ENCODE results near the gene CEBPE. TPM values are rescaled to one million over a fixed set of nuclear protein-coding genes. Genes with fewer than 3 reads are reported as not detected.

Gene CEBPE
- 0.11 TPM for polyA plus RNA-seq (ENCODE audit: insufficient read length)

GRCh38 chr14:23118506-23119362 lies at the start of gene CEBPE:
Gene CEBPE (minus strand): TSS chr14:23119255. CDS start chr14:23119091, 164 bp downstream.
- DNase-seq (ENCODE audit: low read depth), result no peak

- DNase-seq (ENCODE audit: low read depth), result no peak
Measured at GRCh38 chr14:23168246-23168645, 49.2 kb upstream of the CEBPE start.

GRCh38 chr14:23167116-23167847 lies 48.2 kb upstream of the CEBPE start:
- no peak for DNase-seq (ENCODE audit: low read depth)

DNA sequence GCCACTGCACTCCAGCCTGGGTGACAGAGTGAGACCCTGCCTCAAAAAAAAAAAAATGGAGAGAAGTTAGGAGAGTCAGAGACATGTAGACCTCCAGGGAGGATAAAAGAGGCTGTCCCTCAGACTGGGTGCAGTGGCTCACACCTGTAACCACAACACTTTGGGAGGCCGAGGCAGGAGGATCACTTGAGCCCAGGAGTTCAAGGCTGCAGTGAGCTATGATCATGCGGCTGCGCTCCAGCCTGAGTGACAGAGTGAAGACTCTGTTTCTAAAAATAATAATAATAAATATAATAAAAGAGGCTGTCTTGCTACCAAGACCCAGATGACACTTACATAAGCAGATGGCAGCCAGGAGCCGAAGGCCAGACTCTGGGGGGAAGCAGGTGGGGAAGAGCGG lies 45.9 kb upstream of the CEBPE start:
- DNase-seq (ENCODE audit: low read depth), result no peak

GRCh38 chr14:23164250-23164649 lies 45.2 kb upstream of the CEBPE start:
- no peak for DNase-seq (ENCODE audit: low read depth)

GRCh38 chr14:23163830-23164229 lies 44.8 kb upstream of the CEBPE start:
- DNase-seq (ENCODE audit: low read depth), result no peak

DNA sequence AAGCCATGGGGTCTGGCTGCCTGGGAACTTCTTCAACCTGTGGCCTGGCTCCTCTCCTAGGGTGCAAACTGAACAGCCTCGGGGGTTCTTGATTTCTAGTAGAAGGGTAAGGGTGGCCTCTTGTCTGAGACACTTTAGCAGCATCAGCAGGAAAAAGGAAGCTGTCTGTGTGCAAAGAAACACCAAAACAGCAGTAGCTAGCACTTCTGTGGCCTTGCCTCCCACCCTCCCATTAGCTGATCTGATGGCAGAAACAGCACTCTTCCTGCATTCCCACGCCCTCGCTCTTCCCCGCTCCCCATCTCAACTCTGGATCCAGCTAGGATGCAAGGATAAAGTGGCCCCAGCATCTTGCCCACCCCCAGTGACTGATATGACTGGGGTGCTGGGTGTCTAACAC lies 43.7 kb upstream of the CEBPE start:
- no peak for DNase-seq (ENCODE audit: low read depth)

DNA sequence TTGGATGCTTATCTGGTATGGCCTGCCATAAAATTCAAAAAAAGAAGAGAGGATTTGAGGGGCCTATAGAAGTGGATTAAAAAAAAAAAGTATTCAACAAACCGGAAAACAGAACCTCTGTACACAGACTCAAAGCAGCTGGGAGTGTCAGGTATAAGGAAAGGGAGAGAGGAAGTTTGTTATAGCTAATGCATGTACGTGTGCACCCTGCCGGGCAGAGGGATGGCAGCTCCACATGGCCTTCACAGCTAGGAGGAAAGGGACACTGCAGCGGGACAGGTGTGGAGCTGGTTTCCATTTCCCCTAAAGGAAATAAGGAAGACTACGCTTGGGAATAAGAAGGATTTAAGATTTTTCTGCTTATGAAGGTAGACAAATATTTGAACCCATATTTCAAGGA lies 43.0 kb upstream of the CEBPE start:
- no peak for DNase-seq (ENCODE audit: low read depth)

GRCh38 chr14:23160924-23161522 lies 42.0 kb upstream of the CEBPE start:
- DNase-seq (ENCODE audit: low read depth), result peak; percentile 50

GRCh38 chr14:23159532-23159931 lies 40.5 kb upstream of the CEBPE start:
- DNase-seq (ENCODE audit: low read depth), result no peak

- no peak for DNase-seq (ENCODE audit: low read depth)
Measured at GRCh38 chr14:23158779-23159178, 39.7 kb upstream of the CEBPE start.

DNA sequence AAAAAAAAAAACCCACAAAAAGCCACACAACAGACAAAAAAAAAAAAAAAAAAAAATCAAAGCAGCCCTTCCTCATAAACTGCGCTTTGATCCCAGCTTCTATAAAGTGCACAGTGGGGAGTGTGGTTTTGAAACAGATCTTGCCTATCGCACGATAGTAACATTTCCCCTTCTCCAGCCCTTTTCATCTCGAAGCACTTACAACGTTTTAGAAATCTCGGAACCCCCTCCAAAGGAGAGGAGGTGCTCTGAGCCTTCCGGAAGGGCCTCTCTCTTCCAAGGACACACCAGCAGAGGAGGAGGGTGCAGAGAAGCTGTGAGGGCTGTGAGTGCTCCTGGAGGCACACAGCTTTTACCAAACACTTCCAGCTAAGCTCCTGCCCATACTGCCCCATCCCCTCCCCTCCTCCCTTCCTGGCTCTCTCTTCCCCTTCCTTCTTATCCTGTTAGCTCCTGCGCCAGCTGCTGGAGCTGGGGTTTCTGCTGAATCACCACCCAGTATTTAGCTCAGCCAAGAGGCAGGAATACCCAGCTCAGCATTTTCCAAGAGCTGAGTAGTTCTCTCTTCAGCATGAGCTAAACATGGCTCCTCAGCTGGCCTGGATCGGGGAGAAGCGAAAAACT lies 36.0 kb upstream of the CEBPE start:
- no peak for DNase-seq (ENCODE audit: low read depth)

- DNase-seq (ENCODE audit: low read depth), result peak; percentile 43
Measured at GRCh38 chr14:23153851-23154796, 35.1 kb upstream of the CEBPE start.

DNA sequence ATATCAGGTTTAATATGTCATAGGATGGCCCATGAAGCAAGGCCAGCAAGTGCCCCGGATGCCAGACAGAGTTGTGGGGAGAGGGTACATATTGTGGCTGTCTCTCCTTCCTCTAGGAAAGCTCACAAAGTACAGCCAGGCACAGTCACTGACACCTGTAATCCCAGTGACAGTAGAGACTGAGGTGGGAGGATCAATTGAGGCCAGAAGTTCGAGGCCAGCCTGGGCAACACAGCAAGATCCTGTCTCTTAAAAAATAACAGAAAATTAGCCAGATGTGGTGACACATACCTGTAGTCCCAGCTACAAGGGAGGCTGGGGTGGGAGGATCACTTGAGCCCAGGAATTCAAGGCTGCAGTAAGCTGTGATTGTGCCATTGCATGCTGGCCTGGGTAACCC lies 32.3 kb upstream of the CEBPE start:
- DNase-seq (ENCODE audit: low read depth), result no peak

GRCh38 chr14:23149745-23150144 lies 30.7 kb upstream of the CEBPE start:
- no peak for DNase-seq (ENCODE audit: low read depth)

GRCh38 chr14:23148591-23149249 lies 29.7 kb upstream of the CEBPE start:
- DNase-seq (ENCODE audit: low read depth), result no peak

DNA sequence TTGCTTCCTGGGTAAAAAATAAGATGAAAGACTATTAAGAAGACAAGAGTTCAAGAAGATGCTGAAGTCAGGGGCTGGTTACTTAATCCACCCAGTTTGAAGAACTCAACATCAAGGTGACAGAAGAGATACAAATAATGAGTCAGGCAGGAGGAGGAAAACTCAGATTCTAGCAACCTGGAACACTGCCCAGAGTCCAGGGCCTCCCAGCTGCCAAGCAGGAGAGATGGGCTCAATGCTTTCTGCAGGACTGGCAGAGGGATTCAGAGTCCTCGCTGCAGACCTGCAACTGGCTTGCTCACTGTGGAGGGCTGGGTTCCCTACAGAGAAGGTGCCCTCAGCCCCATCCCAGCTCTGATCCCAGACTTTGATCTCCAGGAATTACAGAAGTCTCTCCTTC lies 28.6 kb upstream of the CEBPE start:
- DNase-seq (ENCODE audit: low read depth), result no peak

DNA sequence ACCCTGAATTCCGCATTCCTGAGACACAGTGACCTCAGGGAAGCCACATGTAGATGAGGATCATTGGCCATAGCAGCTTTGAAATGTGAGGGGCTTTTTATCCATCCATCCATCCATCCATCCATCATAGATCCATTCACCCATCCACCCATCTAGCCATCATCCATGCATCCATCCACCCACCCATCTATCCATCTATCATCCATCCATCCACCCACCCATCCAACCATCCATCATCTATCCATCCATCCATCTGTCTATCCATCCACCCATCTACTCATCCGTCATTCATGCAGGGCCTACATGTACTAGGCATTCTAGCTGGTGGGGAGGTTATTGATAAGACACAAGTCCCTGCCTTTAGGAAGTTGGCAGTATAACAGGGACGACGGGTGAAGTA lies 27.9 kb upstream of the CEBPE start:
- DNase-seq (ENCODE audit: low read depth), result no peak

GRCh38 chr14:23146351-23146910 lies 27.4 kb upstream of the CEBPE start:
- no peak for DNase-seq (ENCODE audit: low read depth)

GRCh38 chr14:23145794-23146350 lies 26.8 kb upstream of the CEBPE start:
- no peak for DNase-seq (ENCODE audit: low read depth)
